ENCODE results near the gene HSPE1. TPM values are rescaled to one million over a fixed set of nuclear protein-coding genes. Genes with fewer than 3 reads are reported as not detected.

HSPE1 gene
- total RNA-seq, 3 donors from 2014 or later (not counting 1 experiment from before 2014, with no cell fraction given), result 47.6 to 70.7 (median 50.7) TPM

DNA sequence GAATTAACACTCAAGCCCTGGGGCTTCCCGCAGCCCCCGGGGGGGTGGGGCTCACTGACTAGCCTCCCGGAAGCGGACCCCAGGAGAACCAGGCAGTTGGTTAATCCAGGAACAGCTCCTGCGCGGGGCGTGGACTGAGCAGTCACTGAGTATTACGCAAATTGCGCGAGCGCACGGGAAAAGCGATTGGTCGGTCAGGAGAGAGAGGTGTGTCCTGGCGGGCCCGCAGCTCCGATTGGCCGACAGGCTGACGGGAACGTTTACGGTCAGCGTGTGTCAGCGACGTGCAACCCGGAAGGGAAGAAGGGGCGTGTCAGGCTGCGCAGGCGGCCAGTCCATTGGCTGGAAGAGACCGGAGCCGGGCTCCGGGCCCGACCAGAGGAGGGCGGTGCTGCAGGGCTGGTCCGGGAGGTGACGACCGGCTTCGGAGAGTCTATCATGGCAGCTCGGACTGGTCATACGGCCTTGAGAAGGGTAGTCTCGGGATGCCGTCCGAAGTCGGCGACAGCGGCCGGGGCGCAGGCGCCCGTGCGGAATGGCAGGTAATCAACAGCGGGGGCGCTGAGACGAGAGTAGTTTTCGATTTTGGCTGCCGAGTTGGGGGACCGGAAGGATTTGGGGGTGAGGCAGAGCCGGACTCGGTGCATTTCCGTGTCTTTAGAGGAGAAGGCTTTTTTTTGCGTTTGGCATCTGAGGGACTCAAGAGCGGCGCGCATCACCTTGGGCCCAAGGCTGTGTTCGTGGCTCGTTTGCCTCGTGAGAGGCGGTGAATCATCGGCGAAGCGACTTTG, 46.9 kb upstream of the HSPE1 start, which contains the start of gene COQ10B:
Gene COQ10B, plus strand, starts transcription at position 430 of the 791 bp plus-strand sequence. Its CDS starts 9 bp downstream, at position 439.
- no peaks in the 10 kb centered on the region for H3K27me3 Mint-ChIP-seq (ENCODE audit: low read depth in 2 of 2)
- ATAC-seq (peak; percentile 80 to 95 (median 84)), DNase-seq (peak; percentile 97 to 100)
- TF ChIP-seq, protein P1, sequence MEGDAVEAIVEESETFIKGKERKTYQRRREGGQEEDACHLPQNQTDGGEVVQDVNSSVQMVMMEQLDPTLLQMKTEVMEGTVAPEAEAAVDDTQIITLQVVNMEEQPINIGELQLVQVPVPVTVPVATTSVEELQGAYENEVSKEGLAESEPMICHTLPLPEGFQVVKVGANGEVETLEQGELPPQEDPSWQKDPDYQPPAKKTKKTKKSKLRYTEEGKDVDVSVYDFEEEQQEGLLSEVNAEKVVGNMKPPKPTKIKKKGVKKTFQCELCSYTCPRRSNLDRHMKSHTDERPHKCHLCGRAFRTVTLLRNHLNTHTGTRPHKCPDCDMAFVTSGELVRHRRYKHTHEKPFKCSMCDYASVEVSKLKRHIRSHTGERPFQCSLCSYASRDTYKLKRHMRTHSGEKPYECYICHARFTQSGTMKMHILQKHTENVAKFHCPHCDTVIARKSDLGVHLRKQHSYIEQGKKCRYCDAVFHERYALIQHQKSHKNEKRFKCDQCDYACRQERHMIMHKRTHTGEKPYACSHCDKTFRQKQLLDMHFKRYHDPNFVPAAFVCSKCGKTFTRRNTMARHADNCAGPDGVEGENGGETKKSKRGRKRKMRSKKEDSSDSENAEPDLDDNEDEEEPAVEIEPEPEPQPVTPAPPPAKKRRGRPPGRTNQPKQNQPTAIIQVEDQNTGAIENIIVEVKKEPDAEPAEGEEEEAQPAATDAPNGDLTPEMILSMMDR (IDR thresholded peaks at IDR 0.05), result no peak
- Histone ChIP-seq H3K27me3 (ENCODE audit: control insufficient read depth, insufficient read depth, low read length) (no peaks in the 10 kb centered on the region), H3K36me3 (ENCODE audit: control insufficient read depth, insufficient read depth, low read length) (no peaks in the 10 kb centered on the region), H3K27ac (ENCODE audit: low read length) (peak within 1 kb of the TSS; percentile 98), H3K4me3 (ENCODE audit: low read length) (peak within 1 kb of the TSS; percentile 81), H3K4me1 (ENCODE audit: control insufficient read depth, insufficient read depth, low read length) (peaks cover 5% of the 10 kb centered on the region), H3K9me3 (ENCODE audit: control insufficient read depth, insufficient read depth, low read length) (no peaks in the 10 kb centered on the region)
- H3K36me3 Mint-ChIP-seq, result peaks cover 7% of the 10 kb centered on the region
- H3K9me3 Mint-ChIP-seq, result no peaks in the 10 kb centered on the region
- H3K27ac Mint-ChIP-seq, result peak within 1 kb of the TSS; percentile 100
- H3K4me3 Mint-ChIP-seq, result peak within 1 kb of the TSS; percentile 99
- H3K4me1 Mint-ChIP-seq, result peaks cover 45 to 54% of the 10 kb centered on the region in 2 donors
- intact Hi-C loops (cut with micrococcal nuclease), result loop anchor here (1.0 kb wide), 3 partner anchors 18 to 62 kb away; partner anchors contain the start of genes HSPE1 and SF3B1
- WGBS (ENCODE audit: insufficient coverage), result under 1% methylated on average over 70 of the region's 70 CpGs

DNA sequence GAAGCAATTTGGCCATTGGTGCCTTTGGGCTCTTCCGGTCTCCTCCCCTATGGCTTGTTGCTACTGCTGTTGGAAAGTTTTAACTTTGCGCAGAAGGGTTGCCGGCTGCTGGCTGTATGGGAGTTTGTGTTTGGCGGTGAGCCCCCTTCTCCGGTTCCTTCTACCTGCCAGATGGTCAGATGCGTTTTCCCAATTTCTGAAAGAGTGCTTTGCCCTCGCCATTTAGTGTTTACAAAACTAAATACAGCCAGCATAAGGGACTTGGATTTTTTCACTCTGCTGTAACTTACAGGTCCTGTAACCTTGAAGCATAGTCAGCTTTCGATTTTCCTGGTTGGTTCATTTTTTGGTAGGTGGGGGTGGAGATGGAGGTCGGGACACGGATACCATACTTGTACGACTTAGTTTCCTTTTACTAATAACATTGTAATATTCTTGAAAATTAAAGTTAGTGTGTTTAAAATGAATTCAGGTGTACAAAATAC, 46.2 kb upstream of the HSPE1 start:
- Mint-ChIP-seq H3K27ac (peak overlapping the region; percentile 100), H3K36me3 (peaks cover 7% of the 10 kb centered on the region), H3K27me3 (ENCODE audit: low read depth in 2 of 2) (no peaks in the 10 kb centered on the region), H3K4me3 (peak overlapping the region; percentile 99), H3K4me1 (peaks cover 48 to 60% of the 10 kb centered on the region in 2 donors), H3K9me3 (no peaks in the 10 kb centered on the region)
- DNase-seq, result peak in 1 of 2 donors; percentile 80
- intact Hi-C loops (cut with micrococcal nuclease), result loop anchor here (1.0 kb wide), 3 partner anchors 19 to 61 kb away; partner anchors contain the start of genes HSPE1 and SF3B1
- WGBS (ENCODE audit: insufficient coverage), result 0% methylated on average over 7 of the region's 11 CpGs
- Histone ChIP-seq H3K27ac (ENCODE audit: low read length) (peak overlapping the region; percentile 98), H3K36me3 (ENCODE audit: control insufficient read depth, insufficient read depth, low read length) (no peaks in the 10 kb centered on the region), H3K9me3 (ENCODE audit: control insufficient read depth, insufficient read depth, low read length) (no peaks in the 10 kb centered on the region), H3K27me3 (ENCODE audit: control insufficient read depth, insufficient read depth, low read length) (no peaks in the 10 kb centered on the region), H3K4me1 (ENCODE audit: control insufficient read depth, insufficient read depth, low read length) (peaks cover 5% of the 10 kb centered on the region), H3K4me3 (ENCODE audit: low read length) (peak overlapping the region; percentile 81)
- no peak for ATAC-seq
- TF ChIP-seq, protein P1 (IDR thresholded peaks at IDR 0.05), result no peak

DNA sequence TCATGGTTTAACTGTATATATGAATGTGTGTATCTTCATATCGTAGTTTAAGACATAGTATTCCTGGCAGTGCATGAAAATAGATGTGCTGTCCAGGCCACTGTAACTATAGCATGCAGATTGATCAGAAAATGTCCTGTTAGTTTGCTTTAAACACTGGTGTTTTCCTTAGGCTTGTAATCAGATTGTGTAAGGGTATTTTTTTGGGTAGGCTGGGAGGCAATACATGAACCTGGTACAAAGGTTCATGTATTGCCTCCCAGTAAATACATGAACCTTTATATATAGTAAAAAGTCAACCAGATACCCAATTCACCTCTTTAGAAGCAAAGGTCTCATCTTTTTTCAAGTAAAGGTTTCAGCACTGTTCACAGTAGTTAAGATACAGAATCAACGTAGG, 45.3 kb upstream of the HSPE1 start:
- Mint-ChIP-seq H3K4me1 (peaks cover 58 to 66% of the 10 kb centered on the region in 2 donors), H3K4me3 (peak overlapping the region; percentile 99), H3K9me3 (no peaks in the 10 kb centered on the region), H3K27ac (peak overlapping the region; percentile 100), H3K36me3 (peaks cover 7% of the 10 kb centered on the region), H3K27me3 (ENCODE audit: low read depth in 2 of 2) (no peaks in the 10 kb centered on the region)
- ATAC-seq (no peak), DNase-seq (no peak)
- Histone ChIP-seq H3K4me1 (ENCODE audit: control insufficient read depth, insufficient read depth, low read length) (peaks cover 5% of the 10 kb centered on the region), H3K4me3 (ENCODE audit: low read length) (no peak overlapping the region), H3K36me3 (ENCODE audit: control insufficient read depth, insufficient read depth, low read length) (peaks cover 3% of the 10 kb centered on the region), H3K27me3 (ENCODE audit: control insufficient read depth, insufficient read depth, low read length) (no peaks in the 10 kb centered on the region), H3K27ac (ENCODE audit: low read length) (no peak overlapping the region), H3K9me3 (ENCODE audit: control insufficient read depth, insufficient read depth, low read length) (no peaks in the 10 kb centered on the region)
- intact Hi-C loops (cut with micrococcal nuclease), result no loop called here
- 89% methylated on average over 2 of the region's 2 CpGs for WGBS (ENCODE audit: insufficient coverage)
- TF ChIP-seq, protein P1 (IDR thresholded peaks at IDR 0.05), result no peak
